GM18511 (cell line): Measurements from ENCODE around the gene HSPA5.
"Not testable (repeated sequence)": the region's sequence is repeated elsewhere in the genome, so short reads cannot be mapped to it uniquely, and the experiment has no call there.

Experiments used
- ATAC-seq: cut with Tn5 transposase; IDR thresholded peaks from one replicate; pipeline ENCODE4 v1.9.1; 2021; ENCODE audit warnings: mild to moderate bottlenecking, moderate library complexity; ENCODE audit not compliant: unreplicated experiment

Gene HSPA5

GRCh38 chr9:125194466-125194865, 46.7 kb downstream of the HSPA5 start:
- not testable (repeated sequence) for ATAC-seq

- ATAC-seq = peak; percentile 8
Observed at GRCh38 chr9:125190361-125190801, 50.8 kb downstream of the HSPA5 start.

DNA sequence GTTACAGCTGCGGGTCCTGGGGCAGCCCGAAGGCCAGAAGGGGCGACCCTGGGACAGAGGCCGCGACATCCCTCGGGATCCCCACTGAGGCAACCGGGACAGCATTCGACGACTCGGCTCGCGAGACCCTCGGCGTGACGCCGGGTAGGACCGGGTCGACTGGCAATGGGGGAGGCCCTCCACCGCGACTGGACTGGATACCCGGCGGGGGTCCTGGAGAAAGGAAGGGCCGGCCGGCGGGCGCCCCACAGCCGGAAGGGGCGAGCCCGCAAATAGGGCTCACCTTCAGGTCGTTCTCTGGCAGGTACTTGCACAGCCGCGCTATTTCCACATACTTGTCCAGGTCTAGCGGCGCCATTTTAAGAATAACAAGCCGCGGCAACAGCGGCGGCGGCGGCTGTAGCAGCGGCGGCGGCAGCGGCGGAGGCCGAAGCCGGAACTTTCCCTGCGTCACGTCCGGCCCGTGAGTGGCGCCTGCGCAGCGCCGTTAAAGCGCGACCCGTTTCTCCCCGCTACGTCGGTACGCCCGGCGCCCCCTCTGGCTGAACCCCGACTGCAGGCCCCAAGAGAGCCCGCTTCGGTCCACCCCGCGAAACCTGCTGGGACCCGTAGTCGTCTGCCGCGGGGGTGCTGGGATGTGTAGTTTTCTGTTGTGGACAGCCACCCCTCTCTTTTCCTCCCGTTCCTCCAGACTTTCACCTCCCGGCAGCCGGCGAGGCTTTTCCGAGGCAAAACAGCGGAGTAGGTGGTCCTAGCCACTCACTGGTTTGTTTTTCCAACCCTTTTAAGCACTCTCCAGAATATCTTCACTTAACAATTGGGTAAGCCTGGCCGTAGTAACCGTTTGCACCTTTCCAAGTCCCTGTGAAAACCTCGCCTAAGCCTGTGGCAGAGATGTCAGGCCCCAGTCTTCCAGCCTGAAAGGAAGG, 51.5 kb downstream of the HSPA5 start, which contains the start of gene PPP6C:
PPP6C (minus strand) TSS at position 443 of the 929 bp plus-strand sequence; CDS start at position 358, 85 bp downstream.
- peak; percentile 97 for ATAC-seq

- ATAC-seq = peak; percentile 17
Observed at GRCh38 chr9:125189011-125189360, 52.2 kb downstream of the HSPA5 start.
